Measurements from ENCODE around the gene MROH9.

The MROH9 gene

DNA sequence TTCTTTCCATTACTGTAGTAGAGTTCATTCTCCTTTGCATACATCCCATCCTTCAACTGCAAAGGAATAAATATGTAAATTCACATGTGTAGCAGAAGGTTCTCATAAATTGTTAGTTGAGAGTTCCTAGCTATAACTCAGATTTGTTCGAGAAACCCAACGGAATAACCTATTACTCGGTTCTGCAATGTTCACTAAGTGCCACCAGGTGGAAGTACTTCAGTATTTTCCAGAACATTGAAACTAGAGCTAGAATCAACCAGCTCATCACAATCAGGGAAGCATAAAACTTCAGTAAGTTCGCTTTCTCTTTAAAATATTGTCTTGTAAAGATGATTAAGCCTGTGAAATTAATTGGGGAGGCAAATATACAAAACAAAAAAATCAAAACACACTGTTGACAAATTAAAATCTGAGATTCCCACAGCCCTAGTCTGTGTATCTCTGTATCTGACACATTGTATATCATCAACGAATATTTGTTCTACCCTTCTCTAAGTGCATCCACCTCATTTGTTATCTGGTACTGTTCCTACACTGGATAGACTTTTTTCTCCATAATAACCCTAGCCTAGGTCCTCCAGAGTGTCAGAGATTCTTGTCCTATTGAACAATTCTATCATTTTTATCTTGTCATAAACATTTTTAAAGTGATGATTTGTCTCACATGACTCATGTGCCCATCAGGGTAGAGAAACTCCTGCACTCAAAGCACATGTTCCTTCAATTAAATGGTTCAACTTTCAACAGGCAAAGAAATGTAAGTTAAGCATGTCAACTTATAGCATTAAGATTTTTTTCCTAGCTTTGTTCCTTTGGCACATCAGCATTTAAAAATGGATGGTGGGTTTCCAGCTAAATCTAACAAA, 31.9 kb downstream of the MROH9 start:
- DNase-seq: peak; percentile 2

DNA sequence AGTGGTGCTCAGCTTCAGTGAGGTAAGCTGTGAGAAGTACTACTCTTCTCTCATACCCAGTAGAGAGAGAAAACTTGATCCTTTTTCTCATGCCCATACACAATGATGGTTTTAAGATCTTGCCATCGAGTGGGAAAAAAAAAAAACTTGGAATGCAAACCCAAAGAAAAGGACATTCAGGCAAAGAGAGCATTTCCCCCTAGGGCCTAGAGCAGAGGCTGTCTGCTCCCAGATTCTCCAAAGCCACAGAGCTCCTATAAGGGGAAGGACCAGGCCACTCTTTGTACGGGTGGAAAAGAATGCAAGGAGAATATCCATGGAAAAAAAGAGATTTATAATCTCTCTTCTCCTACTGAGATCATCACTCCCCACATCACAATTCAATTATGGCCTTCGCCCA, 34.9 kb downstream of the MROH9 start:
- no peak for DNase-seq

DNA sequence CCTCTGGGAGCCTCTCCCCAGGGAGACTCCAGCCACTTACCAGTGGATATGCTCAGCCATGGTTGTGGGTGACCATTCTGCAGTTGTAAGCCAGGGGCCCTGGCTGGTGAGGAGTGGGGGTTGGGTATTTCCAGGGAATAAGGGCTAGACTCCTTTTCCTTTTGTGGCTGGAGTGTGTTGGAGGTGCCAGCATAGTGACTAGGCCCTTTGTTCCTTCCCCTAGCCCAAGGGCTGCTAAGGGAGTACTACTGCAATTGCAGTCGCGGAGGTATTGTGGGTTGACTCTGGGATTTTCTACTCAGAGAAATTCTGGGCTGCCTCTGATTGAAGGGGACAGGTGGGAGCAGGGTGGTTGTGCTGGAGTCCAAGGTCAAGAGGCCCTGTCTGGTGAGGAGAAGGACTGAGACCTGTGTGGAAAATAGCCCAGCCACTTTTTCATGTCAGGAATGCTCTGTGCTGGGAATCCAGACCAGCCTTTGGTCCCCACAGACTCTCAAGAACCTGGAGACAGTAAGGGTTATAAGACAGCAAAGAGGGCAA, 43.1 kb downstream of the MROH9 start:
- DNase-seq: no peak

DNA sequence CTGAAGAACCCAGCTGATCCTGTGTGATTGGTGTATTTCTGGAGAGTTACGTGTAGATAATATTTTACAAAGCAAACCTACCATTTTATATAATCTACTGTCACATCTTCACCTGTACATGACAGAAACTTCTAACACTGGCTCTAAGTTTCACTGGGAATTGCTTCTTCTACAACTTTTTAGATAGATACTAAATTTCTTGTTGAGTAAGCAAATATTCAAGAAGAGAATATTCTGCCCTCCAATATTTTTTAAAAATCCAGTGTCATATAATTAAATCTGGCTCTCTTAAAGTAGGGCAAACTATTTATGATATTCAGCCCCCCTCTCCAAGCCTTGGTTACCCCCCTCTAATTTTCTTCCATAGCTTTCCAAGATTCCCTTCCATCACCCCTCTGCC, 50.1 kb downstream of the MROH9 start:
- DNase-seq: no peak

DNA sequence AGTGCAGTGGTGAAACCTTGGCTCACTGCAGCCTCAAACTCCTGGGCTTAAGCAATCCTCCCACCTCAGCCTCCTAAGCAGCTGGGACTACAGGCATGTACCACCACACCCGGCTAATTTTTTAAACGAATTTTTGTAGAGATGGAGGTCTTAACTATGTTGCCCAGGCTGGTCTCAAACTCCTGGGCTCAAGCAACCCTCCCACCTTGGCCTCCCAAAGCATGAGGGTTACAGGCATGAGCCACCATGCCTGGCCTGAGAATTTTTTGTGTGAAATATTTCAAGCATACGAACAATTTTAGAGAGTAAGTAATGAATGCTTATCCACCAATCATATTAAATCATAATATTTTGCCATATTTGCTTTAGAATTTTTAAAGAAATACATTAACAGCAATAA, 51.6 kb downstream of the MROH9 start:
- DNase-seq: no peak

DNA sequence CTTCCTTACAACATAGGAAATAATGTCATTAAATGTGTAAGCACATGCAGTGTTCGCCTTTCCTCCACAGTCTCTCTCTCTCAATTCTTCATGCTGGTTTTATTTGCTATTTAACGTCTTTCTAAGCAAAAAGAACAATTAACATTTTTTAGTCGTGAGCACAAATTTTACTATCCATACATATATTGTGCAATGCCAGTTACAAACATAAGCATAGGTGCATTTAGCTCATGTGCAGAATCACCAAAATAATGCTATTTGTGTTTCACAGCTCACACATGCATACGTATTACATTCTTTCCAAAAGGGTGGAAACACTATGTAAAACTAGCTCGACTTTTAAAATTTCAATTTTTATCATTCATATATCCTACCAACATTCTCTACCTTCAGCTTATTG, 52.1 kb downstream of the MROH9 start:
- DNase-seq: no peak

DNA sequence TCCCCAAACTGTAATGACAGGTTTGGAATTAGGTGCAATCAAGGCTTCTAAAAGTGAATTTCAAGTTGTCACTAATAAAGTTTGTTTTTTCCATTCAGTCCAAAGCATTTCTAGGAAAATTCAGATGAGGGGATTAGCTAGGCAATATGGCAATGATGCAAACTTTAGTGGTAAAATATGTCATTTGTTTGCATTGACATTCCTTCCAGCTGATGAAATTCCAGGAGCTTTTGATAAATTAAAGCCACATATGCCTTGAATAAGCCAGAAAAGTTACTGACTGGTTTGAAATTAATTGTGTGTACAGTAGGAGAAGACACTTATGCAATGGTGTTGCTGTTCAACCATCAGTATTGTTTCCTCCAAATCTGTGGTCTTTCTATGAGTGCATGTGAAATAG, 57.8 kb downstream of the MROH9 start:
- no peak for DNase-seq

DNA sequence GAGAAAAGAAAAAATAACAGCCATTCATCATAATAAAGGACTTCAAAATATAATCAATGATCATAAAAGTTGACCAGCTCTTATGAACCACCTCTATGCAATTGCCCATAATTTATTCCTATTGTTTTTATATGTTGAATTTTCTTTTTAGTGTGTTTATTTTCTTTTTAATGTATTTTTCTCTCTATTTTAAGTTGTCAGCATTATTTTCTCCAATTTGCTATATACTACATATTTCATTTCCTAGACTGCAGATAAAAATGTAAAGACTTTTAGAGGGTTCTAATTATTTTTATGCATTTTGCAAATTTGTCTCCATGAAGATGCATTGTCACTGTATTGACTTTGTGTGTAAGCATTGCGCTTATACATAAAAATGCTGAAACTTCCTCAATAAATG, 58.4 kb downstream of the MROH9 start:
- no peak for DNase-seq

DNA sequence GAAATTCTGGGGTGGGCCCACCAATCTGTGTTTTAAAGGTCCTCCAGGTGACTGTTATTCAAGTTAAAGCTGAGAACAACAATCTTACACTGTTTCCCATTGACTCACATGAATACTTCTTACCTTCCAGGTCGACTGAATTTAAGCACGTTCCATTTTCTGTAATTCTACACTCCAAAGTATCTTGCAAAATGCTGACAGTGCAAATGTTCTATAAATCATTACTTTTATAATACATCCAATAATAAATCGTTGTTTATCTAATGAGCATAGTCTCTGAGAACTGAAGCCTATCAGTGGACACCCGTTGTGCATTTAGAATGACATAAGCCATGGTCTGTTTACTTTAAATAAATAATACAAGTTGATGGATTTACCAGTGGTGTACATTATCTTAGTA, 79.5 kb downstream of the MROH9 start:
- no peak for DNase-seq

DNA sequence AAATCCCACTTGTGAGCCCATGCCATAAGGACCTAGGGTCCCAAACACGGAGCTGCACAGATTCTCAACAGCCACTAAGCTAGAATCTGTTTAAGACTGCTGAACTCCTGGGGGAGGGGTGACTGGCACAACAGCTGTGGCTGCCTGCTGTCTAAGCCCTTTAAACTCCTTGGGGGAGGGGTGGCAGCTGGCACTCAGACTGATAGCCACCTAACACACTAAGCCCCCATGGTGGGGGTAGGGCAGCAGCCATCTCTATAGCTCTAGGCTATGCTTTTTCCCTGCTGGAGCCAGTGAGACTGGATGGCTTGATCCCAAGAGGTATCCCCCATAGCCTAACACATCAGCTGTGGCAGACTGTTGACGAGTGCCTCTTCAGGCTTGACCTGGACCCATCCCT, 82.1 kb downstream of the MROH9 start:
- DNase-seq: no peak

DNA sequence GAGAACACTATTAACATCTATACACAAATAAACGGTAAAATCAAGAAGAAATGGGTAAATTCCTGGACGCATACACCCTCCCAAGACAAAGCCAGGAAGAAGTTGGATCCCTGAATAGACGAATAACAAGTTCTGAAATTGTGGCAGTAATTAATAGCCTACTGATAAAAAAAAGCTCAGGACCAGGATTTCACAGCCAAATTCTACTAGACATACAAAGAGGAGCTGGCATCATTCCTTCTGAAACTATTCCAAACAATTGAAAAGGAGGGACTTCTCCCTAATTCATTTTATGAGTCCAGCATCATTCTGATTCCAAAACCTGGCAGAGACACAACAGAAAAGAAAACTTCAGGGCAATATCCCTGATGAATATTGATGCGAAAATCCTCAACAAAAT, 84.6 kb downstream of the MROH9 start:
- no peak for DNase-seq

DNA sequence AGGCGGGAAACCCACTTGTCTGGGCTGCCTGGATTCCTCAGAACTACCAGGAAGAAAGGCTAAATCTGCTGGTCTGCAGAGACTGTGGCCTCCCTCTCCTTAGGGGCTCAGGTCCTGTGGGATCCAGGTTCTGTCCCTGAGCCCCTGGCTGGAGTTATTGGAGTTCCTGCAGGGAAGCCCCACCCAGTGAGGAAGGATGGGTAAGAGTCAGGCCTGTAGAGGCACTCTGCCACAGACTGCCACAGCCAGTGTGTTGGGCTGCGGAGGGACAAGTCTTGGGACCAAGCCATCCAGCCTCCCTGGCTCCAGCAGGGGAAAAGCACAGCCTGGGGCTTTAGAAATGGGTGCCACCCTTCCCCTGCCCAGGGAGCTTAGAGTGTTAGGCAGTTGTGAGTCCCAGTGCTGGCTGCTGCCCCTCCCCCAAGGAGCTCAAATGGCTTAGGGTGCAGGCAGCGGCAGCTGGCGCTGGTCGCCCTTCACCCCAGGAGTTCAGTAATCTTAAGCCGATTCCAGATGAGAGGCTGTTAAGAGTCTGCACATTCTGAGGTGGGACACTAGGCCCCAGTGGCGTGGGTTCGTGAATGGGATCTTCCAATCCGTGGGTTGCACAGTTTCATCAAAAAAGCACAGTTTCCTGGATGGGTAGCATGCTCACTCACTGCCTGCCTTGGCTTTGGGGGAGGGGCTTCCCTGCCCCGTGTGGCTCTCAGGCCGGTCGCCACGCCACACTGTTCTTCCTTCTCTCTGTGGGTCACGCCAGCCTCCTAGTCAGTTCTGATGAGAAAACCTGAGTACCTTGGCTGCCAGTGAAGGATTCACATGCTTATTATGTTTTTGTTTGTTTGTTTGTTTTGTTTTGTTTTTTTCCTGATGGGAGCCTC, 97.7 kb downstream of the MROH9 start:
- DNase-seq: no peak

DNA sequence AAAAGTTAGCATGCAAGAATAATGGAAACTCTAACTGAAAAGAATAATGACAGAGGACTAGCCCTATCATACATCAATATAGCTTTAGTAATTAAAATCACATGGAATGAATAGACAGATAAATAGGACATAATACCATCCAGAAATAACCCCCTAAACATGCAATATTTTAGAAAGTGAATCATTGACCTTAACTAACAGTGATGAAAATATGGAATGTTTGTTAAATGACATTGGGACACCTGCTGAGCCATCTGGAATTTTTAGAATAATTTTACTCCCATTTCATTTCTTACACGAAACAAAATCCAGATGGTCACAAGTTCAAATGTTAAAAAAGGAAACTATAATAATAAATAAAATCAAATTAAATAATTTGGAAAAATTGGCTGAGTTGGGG, 102.3 kb downstream of the MROH9 start:
- no peak for DNase-seq

DNA sequence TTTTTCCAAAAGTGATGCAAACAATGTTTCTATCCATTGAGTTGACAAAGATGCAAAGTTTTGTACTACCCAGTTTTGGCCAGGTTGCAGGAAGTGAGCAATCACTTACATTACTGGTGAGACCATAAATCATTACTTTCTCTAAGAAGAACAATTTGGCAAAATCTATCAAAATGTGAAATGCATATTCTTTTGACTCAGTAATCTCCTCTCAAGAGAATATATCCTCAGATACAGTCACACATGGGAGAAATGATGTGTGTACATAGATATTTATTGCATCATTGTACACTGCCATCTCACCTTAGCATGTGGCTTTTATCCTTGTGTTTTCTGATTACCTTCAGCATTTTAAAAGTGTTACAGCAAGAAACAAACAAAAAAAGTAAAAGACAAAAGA, 103.0 kb downstream of the MROH9 start:
- DNase-seq: no peak

DNA sequence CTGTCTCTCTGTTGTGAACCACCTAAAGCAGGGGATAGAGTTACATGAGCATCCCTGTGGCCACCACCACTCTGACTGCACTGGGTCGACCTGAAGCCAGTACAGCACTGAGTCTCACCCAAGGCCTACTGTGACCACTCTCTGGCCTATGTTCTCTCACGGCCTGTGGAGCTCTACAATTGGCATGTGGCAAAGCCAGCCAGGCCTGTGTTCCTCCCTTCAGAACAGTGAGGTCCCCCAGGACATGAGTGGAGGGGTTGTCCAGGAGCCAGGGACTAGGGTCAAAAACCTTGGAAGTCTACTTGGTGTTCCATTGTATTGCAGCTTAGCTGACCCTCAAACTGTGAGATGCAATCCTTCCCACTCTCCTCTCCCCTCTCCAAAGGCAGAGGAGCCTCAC, 112.7 kb downstream of the MROH9 start:
- DNase-seq: no peak

DNA sequence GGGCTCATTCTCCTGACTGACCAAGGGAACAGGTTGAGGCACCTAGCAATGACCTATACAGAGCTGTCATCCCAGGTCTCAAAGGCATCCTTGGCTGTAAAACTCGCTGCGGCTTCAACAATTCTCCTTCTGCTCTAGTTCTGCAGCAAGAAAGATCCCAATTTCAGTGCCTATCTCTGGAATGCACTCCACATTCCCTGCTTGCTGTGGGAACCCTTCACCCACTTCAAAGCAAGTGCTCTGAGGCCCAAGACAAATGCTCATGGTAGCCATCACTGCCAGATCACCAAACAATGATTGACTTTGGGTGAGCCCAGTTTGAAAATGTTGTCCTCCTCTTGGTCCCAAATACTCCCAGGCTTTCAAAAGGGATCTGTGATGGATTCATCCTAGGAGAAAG, 117.6 kb downstream of the MROH9 start:
- DNase-seq: no peak

DNA sequence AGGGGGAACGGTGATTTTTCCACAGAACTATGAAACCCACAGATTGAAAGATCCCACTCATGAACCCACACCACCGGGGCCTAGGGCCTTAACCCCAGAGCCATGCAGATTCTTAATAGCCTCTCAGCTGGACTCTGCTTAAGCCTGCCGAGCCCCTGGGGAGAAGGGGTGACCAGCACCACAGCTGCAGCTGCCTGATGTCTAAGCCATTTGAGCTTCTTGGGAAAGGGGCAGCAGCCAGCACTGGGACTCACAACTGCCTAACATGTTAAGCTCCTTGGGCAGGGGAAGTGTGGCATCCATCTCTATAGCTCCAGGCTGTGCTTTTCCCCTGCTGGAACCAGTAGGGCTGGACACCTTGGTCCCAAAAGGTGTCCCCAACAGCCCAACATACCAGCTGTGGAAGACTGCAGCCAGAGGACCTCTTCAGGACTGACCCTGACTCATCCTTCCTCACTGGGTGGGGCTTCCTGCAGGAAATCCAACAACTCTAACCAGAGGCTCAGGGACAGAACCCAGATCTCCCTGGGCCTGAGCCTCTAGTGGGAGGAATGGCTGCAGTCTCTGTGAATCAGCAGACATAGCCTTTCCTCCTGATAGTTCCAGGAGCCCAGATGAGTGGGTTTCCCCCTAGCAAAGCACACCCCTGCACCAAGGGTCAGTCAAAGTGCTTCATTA, 120.8 kb downstream of the MROH9 start:
- DNase-seq: no peak

DNA sequence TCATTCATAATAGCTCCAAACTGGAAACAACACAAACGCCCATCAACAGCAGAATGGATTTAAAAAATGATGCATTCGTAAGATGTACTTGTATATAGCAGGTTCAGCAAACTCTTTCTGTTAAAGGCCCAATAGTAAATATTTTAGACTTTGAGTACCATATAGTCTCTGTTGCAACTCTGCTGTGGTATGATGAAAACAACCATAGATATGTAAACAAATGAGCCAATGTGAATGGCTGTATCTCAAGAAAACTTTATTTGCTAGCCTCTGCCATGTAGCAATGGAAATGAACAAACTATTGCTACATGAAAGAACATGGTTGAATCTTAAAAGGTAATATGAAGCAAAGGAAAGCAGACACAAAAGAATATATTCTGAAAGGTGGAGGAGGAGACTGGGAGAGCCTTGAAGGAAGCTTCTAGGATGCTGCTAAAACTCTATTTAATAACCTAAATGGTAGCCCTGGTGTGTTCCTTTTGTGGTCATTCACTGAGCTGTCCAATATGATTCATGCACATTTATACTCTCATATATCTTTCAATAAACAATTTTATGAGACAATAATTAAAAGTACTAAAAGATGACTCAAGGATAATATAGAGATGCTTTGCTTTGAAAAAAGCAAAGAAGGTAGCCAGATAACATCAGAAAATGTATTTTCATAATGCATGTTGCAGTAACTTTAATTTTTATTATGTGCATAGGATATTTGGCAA, 126.2 kb downstream of the MROH9 start:
- no peak for DNase-seq

DNA sequence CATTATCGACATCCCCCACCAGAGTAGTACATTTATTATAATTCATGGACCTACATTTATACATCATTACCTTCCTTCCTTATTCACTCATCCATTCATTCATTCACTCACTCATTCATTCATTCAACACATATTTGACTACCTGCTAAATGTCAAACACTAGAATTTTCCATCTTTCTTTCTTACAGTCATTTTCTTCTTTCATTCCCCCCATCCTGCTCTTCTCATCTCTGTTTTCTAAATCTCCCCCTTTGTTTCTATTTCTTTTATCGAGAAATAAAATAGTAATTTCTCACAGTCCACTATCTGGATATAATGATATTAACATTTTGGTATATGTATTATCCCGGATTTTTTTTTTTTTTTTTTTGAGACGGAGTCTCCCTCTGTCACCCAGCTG, 127.6 kb downstream of the MROH9 start:
- no peak for DNase-seq

DNA sequence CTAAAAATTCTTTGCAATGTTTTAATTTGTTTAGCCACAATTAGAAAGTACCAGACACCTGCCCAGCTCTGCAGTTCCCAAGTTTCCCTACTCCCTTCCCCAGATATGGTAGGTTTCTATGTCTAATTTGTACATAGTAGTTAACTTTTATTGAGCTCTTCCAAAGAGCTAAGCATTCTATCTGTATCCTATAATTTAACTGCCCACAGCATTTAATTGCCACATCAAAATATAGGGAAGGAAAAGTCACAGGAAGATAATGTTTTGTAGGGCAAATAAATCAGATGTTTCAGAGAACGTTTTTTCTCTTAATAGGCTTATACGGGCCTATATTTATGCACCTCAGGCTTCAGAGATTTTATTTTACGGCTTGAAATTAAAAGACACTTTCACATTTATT, 139.7 kb downstream of the MROH9 start:
- DNase-seq: no peak

DNA sequence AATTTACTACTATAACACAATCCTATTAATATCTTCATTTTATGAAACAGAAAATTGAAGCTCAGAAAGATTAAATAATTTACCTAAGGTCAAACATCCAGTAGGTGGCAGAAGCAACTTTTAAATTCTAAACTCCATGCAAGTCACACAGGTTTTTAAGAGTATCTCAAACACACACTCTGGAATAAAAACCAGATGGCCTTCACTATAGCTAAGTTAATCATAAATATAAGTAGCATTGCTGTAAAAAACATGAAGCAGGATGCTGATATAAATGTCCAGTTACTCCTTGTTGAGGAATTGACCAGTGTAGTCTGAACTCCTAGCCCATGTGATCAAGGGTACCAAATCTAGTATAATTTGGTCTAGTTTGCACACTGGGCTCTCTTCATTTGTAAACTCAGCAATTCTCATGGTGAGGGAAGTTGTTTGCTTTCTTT, 146.0 kb downstream of the MROH9 start:
- no peak for DNase-seq

DNA sequence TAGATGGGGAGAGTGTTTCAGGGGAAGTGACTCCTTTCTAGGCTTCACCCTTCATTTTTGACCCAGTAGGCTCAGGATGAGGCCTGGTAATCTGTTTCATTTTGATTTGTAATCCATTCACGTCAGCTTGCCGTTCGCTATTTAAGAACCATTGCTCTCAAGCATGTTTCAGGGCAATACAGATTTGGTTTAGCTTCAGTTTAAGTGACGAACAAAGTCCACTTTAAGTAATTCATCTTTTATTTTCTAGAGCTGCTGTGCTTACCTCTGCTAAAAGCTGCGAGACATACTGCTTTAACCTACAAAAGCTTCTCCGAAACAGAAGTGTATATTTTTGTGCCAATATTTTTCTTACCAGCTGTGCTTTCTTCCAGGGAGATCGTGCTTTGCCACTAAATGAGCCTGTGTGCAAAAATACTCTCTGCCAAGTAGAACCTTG, 146.4 kb downstream of the MROH9 start:
- no peak for DNase-seq

DNA sequence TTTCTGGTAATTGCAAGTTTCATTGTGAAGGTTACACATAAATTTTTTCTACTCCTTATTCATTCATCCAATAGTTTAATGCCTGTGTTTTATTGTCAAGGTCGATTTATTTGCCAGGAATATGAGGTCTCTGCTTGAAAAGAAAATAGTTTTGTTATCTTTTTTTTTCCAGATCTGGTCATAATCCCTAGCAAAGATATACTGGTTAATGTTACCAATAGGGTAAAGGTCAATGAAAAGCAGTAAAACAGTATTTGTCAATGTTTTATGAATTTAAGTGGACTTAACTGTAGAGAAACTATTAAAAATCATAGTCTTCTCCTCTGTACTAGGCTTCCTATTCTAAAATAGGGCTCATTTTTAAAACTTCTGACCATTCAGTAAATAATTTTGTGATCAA, 147.3 kb downstream of the MROH9 start:
- no peak for DNase-seq

All from NCI-H1694 (cell line).